MM.1S (cell line): ENCODE data around the gene ZMYM1.

ENCODE experiments used
- DNase-seq: peaks from one replicate; pipeline ENCODE4 v3.0.0-alpha.2; 2015
- H2AFZ ChIP-seq: fragments of 300-600 bp; sonication (generic); 2 replicates; pipeline ENCODE4 v1.6.0; 2016; ENCODE audit warnings: antibody characterized with exemption, low read length
- H3F3A ChIP-seq: fragments of 300-600 bp; sonication (generic); 2 replicates; pipeline ENCODE4 v1.6.1; 2016; ENCODE audit warnings: mild to moderate bottlenecking, antibody characterized with exemption, low read length, moderate library complexity, mixed read lengths; ENCODE audit not compliant: insufficient read depth
- H3K27ac ChIP-seq: fragments of 300-600 bp; sonication (generic); 2 replicates; pipeline ENCODE4 v1.5.1; 2016; ENCODE audit warnings: mild to moderate bottlenecking, low read length
- H3K27me3 ChIP-seq: fragments of 300-600 bp; sonication (generic); replicated peaks from 2 replicates; pipeline ENCODE4 v1.6.0; 2016; ENCODE audit warnings: low read length; ENCODE audit not compliant: insufficient read depth
- H3K36me3 ChIP-seq: fragments of 300-600 bp; sonication (generic); replicated peaks from 2 replicates; pipeline ENCODE4 v1.6.1; 2016; ENCODE audit warnings: mild to moderate bottlenecking, low read length, mixed read lengths; ENCODE audit not compliant: insufficient read depth
- H3K4me1 ChIP-seq: fragments of 300-600 bp; sonication (generic); 2 replicates; pipeline ENCODE4 v1.6.1; 2016; ENCODE audit warnings: low read length, mixed read lengths
- H3K4me2 ChIP-seq: fragments of 300-600 bp; sonication (generic); 2 replicates; pipeline ENCODE4 v1.6.0; 2016; ENCODE audit warnings: low read depth, low read length
- H3K4me3 ChIP-seq: fragments of 300-600 bp; sonication (generic); 2 replicates; pipeline ENCODE4 v1.5.1; 2016; ENCODE audit warnings: low read length, mixed read lengths
- H3K79me2 ChIP-seq: fragments of 300-600 bp; sonication (generic); 2 replicates; pipeline ENCODE4 v1.6.1; 2016; ENCODE audit warnings: mixed run types, low read length, mixed read lengths
- H3K9ac ChIP-seq: fragments of 300-600 bp; sonication (generic); 2 replicates; pipeline ENCODE4 v1.6.1; 2016; ENCODE audit warnings: low read length, mixed read lengths
- H3K9me2 ChIP-seq: fragments of 300-600 bp; sonication (generic); replicated peaks from 2 replicates; pipeline ENCODE4 v1.6.1; 2016; ENCODE audit warnings: mild to moderate bottlenecking, low read length, mixed read lengths; ENCODE audit not compliant: insufficient read depth
- H3K9me3 ChIP-seq: fragments of 300-600 bp; sonication (generic); replicated peaks from 2 replicates; pipeline ENCODE4 v1.6.1; 2016; ENCODE audit warnings: mild to moderate bottlenecking, low read length, mixed read lengths; ENCODE audit not compliant: insufficient read depth
- H4K20me1 ChIP-seq: fragments of 300-600 bp; sonication (generic); 2 replicates; pipeline ENCODE4 v1.6.1; 2016; ENCODE audit warnings: mild to moderate bottlenecking, low read length, moderate library complexity, mixed read lengths; ENCODE audit not compliant: insufficient read depth
- EZH2 ChIP-seq: fragments of 300-600 bp; sonication (generic); optimal IDR thresholded peaks from 2 replicates; pipeline ENCODE3; 2017; ENCODE audit warnings: low read depth, mild to moderate bottlenecking, antibody characterized with exemption, low read length, mixed read lengths
- EZH2phosphoT487 ChIP-seq: fragments of 300-600 bp; sonication (generic); IDR thresholded peaks from 2 replicates; pipeline ENCODE4 v1.6.1; 2018; ENCODE audit warnings: antibody characterized with exemption, low read length
- TF ChIP-seq, protein P1 (sequence below): fragments of 300-600 bp; sonication (generic); IDR thresholded peaks from 2 replicates; pipeline ENCODE4 v1.5.1; 2016; ENCODE audit warnings: antibody characterized with exemption, low read length, mixed read lengths

The ZMYM1 gene

DNA sequence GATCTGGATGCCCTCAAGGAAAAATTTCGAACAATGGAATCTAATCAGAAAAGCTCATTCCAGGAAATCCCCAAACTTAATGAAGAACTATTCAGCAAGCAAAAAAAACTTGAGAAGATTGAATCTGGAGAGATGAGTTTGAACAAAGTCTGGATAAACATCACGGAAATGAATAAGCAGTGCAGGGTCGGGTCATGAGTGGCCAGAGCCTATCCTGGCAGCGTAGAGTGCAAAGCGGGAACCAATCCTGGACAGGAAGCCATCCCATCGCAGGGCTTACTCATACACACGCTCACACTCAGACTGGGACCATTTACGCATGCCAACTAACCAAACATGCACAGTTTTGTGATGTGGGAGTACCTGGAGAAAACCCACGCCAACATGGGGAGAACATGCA lies 43.1 kb downstream of the ZMYM1 start:
- Histone ChIP-seq H3K4me3 (no peak overlapping the region), H3K79me2 (no peaks in the 10 kb centered on the region), H4K20me1 (no peaks in the 10 kb centered on the region), H3K27ac (no peak overlapping the region), H3K4me2 (no peak overlapping the region), H3K36me3 (no peaks in the 10 kb centered on the region), H3K9me3 (no peaks in the 10 kb centered on the region), H3F3A (no peaks in the 10 kb centered on the region), H2AFZ (no peak overlapping the region), H3K9me2 (no peaks in the 10 kb centered on the region), H3K9ac (no peak overlapping the region), H3K27me3 (no peaks in the 10 kb centered on the region), H3K4me1 (no peaks in the 10 kb centered on the region)
- no peak for DNase-seq
- TF ChIP-seq EZH2phosphoT487 (no peak), EZH2 (no peak)
- TF ChIP-seq, protein P1, sequence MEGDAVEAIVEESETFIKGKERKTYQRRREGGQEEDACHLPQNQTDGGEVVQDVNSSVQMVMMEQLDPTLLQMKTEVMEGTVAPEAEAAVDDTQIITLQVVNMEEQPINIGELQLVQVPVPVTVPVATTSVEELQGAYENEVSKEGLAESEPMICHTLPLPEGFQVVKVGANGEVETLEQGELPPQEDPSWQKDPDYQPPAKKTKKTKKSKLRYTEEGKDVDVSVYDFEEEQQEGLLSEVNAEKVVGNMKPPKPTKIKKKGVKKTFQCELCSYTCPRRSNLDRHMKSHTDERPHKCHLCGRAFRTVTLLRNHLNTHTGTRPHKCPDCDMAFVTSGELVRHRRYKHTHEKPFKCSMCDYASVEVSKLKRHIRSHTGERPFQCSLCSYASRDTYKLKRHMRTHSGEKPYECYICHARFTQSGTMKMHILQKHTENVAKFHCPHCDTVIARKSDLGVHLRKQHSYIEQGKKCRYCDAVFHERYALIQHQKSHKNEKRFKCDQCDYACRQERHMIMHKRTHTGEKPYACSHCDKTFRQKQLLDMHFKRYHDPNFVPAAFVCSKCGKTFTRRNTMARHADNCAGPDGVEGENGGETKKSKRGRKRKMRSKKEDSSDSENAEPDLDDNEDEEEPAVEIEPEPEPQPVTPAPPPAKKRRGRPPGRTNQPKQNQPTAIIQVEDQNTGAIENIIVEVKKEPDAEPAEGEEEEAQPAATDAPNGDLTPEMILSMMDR = no peak

DNA sequence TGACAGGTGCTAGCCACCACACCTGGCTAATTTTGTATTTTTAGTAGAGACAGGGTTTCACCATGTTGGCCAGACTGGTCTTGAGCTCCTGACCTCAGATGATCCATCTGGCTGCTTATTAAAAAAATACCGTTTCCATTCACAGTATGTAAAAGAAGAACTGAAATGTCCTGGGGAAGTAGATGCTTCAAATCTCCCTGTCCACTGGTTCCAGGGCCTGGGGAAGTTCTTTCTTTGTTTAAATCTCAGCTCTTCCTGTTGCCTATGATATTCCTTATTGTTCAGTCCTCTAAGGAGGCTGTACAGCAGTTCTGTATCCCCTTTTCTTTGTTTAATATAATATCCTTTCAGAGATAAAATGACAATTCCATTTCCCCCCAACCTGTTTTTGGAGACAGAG lies 47.4 kb downstream of the ZMYM1 start:
- Histone ChIP-seq H3K27me3 (no peaks in the 10 kb centered on the region), H3K4me1 (no peaks in the 10 kb centered on the region), H3K4me2 (no peak overlapping the region), H3F3A (no peaks in the 10 kb centered on the region), H2AFZ (no peak overlapping the region), H3K79me2 (no peaks in the 10 kb centered on the region), H3K27ac (no peak overlapping the region), H4K20me1 (no peaks in the 10 kb centered on the region), H3K9ac (no peak overlapping the region), H3K36me3 (no peaks in the 10 kb centered on the region), H3K9me3 (no peaks in the 10 kb centered on the region), H3K9me2 (no peaks in the 10 kb centered on the region), H3K4me3 (no peak overlapping the region)
- TF ChIP-seq EZH2 (no peak), EZH2phosphoT487 (no peak)
- TF ChIP-seq, protein P1 = no peak
- no peak for DNase-seq

DNA sequence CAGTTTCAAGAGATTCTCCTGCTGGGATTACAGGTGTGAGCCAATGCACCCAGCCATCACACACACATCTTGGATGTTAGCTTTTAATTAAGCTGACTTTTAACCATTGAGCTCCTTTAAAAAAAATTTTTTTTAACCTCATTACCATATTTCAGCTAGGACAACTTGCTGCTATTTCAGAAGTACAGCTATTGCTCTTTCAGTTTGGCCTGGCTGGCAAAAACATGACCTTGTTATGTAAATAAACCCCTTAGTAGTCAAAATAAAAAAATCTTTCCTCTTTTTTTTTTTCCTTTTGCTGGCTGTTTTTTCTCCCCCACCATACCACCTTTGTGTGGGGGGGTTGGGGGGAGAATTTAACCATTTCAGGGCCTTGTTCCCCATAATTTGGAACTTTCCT lies 49.9 kb downstream of the ZMYM1 start:
- no peak for TF ChIP-seq EZH2phosphoT487
- TF ChIP-seq, protein P1 = no peak
- TF ChIP-seq EZH2 = no peak
- Histone ChIP-seq H3K27me3 (no peaks in the 10 kb centered on the region), H3K4me1 (no peaks in the 10 kb centered on the region), H3K4me2 (no peak overlapping the region), H3K36me3 (no peaks in the 10 kb centered on the region), H3K27ac (no peak overlapping the region), H3K9me2 (no peaks in the 10 kb centered on the region), H3K9ac (no peak overlapping the region), H4K20me1 (no peaks in the 10 kb centered on the region), H3K4me3 (no peak overlapping the region), H3F3A (no peaks in the 10 kb centered on the region), H2AFZ (no peak overlapping the region), H3K9me3 (no peaks in the 10 kb centered on the region), H3K79me2 (no peaks in the 10 kb centered on the region)
- no peak for DNase-seq
